Coronary artery (tissue), 2 donors: ENCODE results near the gene CRYM.

ENCODE experiments used
- DNase-seq: peaks from one replicate; pipeline ENCODE4 v3.0.0-alpha.2; 2017; ENCODE audit warnings: low spot score
- H3K27ac ChIP-seq, 2 donors: fragments of 200-600 bp; sonication (generic); one replicate each; pipeline ENCODE4 v1.5.1; 2016 to 2019
- H3K4me3 ChIP-seq: fragments of 200-600 bp; sonication (generic); 2 replicates; pipeline ENCODE4 v1.5.1; 2016; ENCODE audit warnings: mild to moderate bottlenecking, moderate library complexity
- TF ChIP-seq, protein P1 (sequence below): fragments of 200-600 bp; sonication (generic); IDR thresholded peaks from one replicate; pipeline ENCODE4 v1.5.1; 2019; ENCODE audit warnings: antibody characterized with exemption

CRYM gene

DNA sequence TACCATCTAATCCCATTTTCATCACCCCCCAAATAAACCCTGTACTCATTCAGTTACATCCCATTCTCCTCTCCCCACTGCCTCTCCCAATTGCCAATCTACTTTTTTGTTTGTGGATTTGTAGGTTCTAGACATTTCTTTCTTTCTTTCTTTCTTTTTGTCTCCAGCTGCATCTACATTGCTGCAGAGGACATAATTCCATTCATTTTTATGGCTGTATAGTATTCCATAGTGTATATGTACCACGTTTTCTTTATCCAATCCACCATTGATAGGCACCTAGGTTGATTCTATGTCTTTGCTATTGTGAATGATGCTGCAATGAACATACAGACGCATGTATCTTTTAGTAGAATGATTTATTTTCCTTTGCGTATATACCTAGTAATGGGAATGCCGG, 6.3 kb upstream of the CRYM start:
- no peak for DNase-seq
- no peak overlapping the region for H3K27ac ChIP-seq
- TF ChIP-seq, protein P1, sequence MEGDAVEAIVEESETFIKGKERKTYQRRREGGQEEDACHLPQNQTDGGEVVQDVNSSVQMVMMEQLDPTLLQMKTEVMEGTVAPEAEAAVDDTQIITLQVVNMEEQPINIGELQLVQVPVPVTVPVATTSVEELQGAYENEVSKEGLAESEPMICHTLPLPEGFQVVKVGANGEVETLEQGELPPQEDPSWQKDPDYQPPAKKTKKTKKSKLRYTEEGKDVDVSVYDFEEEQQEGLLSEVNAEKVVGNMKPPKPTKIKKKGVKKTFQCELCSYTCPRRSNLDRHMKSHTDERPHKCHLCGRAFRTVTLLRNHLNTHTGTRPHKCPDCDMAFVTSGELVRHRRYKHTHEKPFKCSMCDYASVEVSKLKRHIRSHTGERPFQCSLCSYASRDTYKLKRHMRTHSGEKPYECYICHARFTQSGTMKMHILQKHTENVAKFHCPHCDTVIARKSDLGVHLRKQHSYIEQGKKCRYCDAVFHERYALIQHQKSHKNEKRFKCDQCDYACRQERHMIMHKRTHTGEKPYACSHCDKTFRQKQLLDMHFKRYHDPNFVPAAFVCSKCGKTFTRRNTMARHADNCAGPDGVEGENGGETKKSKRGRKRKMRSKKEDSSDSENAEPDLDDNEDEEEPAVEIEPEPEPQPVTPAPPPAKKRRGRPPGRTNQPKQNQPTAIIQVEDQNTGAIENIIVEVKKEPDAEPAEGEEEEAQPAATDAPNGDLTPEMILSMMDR: no peak
- peak overlapping the region; percentile 73 for H3K4me3 ChIP-seq

- Histone ChIP-seq H3K27ac (peak overlapping the region; percentile 66 to 84), H3K4me3 (peak overlapping the region; percentile 73)
- DNase-seq: no peak
- TF ChIP-seq, protein P1: peak; percentile 34
Observed at GRCh38 chr16:21283521-21284289, 5.6 kb upstream of the CRYM start.

DNA sequence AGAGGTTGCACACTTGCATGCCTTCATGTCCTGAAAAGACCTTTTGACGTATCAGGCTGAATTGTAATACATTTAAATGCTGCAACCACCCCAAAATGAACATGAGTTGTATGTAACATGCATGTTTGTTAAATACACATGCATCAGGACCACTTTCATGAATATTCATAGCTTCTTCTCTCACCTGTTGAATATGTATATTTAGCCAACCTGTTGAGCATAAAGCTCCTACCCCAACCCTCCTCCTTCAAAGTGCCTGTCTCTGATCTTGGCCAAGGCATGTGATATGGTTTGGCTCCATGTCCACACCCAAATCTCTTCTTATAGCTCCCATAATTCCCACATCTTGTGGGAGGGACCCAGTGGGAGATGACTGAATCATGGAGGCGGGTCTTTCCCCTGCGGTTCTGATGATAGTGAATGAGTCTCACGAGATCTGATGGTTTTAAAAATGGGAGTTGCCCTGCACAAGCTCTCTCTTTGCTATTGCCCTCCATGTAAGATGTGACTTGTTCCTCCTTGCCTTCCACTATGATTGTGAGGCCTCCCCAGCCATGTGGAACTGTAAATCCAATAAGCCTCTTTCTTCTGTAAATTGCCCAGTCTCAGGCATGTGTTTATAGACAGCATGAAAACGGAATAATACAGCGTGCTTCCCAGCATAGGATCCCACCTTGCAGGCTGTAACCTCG, 3.8 kb upstream of the CRYM start:
- TF ChIP-seq, protein P1: no peak
- no peak overlapping the region for H3K27ac ChIP-seq
- no peak overlapping the region for H3K4me3 ChIP-seq
- DNase-seq: no peak

- peak overlapping the region in 1 of 2 donors; percentile 42 for H3K27ac ChIP-seq
- TF ChIP-seq, protein P1: no peak
- no peak for DNase-seq
Observed at GRCh38 chr16:21279501-21279900, 1.4 kb upstream of the CRYM start.

GRCh38 chr16:21277045-21277926, 804 bp downstream of the CRYM start:
- Histone ChIP-seq H3K4me3 (peak overlapping the region; percentile 81), H3K27ac (no peak overlapping the region)
- TF ChIP-seq, protein P1: no peak
- no peak for DNase-seq

More at GRCh38 chr16:21279501-21279900, 1.4 kb upstream of the CRYM start:
- H3K4me3 ChIP-seq: no peak overlapping the region

- DNase-seq: no peak
- Histone ChIP-seq H3K27ac (no peak overlapping the region), H3K4me3 (no peak overlapping the region)
- TF ChIP-seq, protein P1: no peak
Observed at GRCh38 chr16:21276090-21276489, 2.0 kb downstream of the CRYM start.
